Omental fat pad (tissue), 4 donors: ENCODE data around the gene TM9SF2. TPM values are rescaled to one million over a fixed set of nuclear protein-coding genes. Genes with fewer than 3 reads are reported as not detected.

Experiments
- ATAC-seq: fragments of 150-250 bp; one replicate; pipeline ENCODE4 v1.9.1; 2016; ENCODE audit warnings: mild to moderate bottlenecking, moderate library complexity; ENCODE audit not compliant: low FRiP score
- DNase-seq: peaks from one replicate; pipeline ENCODE4 v3.0.0-alpha.2; 2019; ENCODE audit warnings: low spot score
- CTCF ChIP-seq, 3 donors: fragments of 450-650 bp; IDR thresholded peaks; one replicate each; pipeline ENCODE4 v1.5.1; 2016 to 2017; ENCODE audit warnings: antibody characterized with exemption in 3 of 3, mild to moderate bottlenecking in 3 of 3, moderate library complexity in 2 of 3
- total RNA-seq, 4 donors: library from RNA; depleted of rRNA; stranded (reverse); fragments of >200 nt; gene quantifications; one replicate each; pipeline ENCODE4 v1.1.0, GENCODE V29; 2016

Gene TM9SF2
- total RNA-seq, 4 donors from 2014 or later: 72.1 to 92.0 (median 88.4) TPM

GRCh38 chr13:99575376-99576120, 74.3 kb downstream of the TM9SF2 start:
- DNase-seq (no peak), ATAC-seq (no peak)
- TF ChIP-seq CTCF (IDR thresholded peaks at IDR 0.05): no peak

GRCh38 chr13:99577934-99578917, 77.0 kb downstream of the TM9SF2 start:
- no peak for DNase-seq
- TF ChIP-seq CTCF (IDR thresholded peaks at IDR 0.05): no peak
- ATAC-seq: no peak

GRCh38 chr13:99580500-99581268, 79.4 kb downstream of the TM9SF2 start:
- no peak for DNase-seq
- ATAC-seq: no peak
- TF ChIP-seq CTCF (IDR thresholded peaks at IDR 0.05): no peak

GRCh38 chr13:99582511-99582910, 81.2 kb downstream of the TM9SF2 start:
- DNase-seq (no peak), ATAC-seq (no peak)
- TF ChIP-seq CTCF (IDR thresholded peaks at IDR 0.05): no peak

- no peak for ATAC-seq
- TF ChIP-seq CTCF (IDR thresholded peaks at IDR 0.05): no peak
- DNase-seq: no peak
Measured at GRCh38 chr13:99585609-99586008, 84.3 kb downstream of the TM9SF2 start.

- ATAC-seq (no peak), DNase-seq (no peak)
- TF ChIP-seq CTCF (IDR thresholded peaks at IDR 0.05): no peak
Measured at GRCh38 chr13:99587021-99587420, 85.7 kb downstream of the TM9SF2 start.
